Type B pancreatic cell (in vitro differentiated cells): ENCODE data around the gene GPBP1. TPM values are rescaled to one million over a fixed set of nuclear protein-coding genes. Genes with fewer than 3 reads are reported as not detected.
A peak's percentile ranks its signal among the peaks of the same experiment; 100 is the strongest.
"Not testable (repeated sequence)": the region's sequence is repeated elsewhere in the genome, so short reads cannot be mapped to it uniquely, and the experiment has no call there.

Experiments
- DNase-seq: peaks from one replicate; pipeline ENCODE4 v3.0.0; 2021; ENCODE audit warnings: mixed read lengths; ENCODE audit not compliant: unreplicated experiment; ENCODE audit errors: extremely low spot score
- H3K27ac Mint-ChIP-seq: 2 replicates; pipeline ENCODE4 v1.8.0; 2021; ENCODE audit warnings: mild to moderate bottlenecking, mixed read lengths
- H3K27me3 Mint-ChIP-seq: 2 replicates; pipeline ENCODE4 v1.8.0; 2021; ENCODE audit warnings: mixed read lengths
- H3K36me3 Mint-ChIP-seq: 2 replicates; pipeline ENCODE4 v1.8.0; 2021; ENCODE audit warnings: mixed read lengths
- H3K4me1 Mint-ChIP-seq: one replicate; pipeline ENCODE4 v1.8.0; 2021; ENCODE audit warnings: mixed read lengths; ENCODE audit not compliant: unreplicated experiment
- H3K4me3 Mint-ChIP-seq: 2 replicates; pipeline ENCODE4 v1.8.0; 2021; ENCODE audit warnings: mild to moderate bottlenecking, mixed read lengths
- H3K9me3 Mint-ChIP-seq: 2 replicates; pipeline ENCODE4 v1.8.0; 2021; ENCODE audit warnings: mixed read lengths
- total RNA-seq: library from RNA; stranded (reverse); gene quantifications from 2 replicates; pipeline ENCODE4 v1.2.1, GENCODE V29; 2021; ENCODE audit warnings: low replicate concordance
- TF ChIP-seq, protein P1 (sequence below): fragments of 200-600 bp; sonication (generic); conservative IDR thresholded peaks from 2 replicates; pipeline ENCODE4 v1.5.0; 2021; ENCODE audit warnings: antibody characterized with exemption, mild to moderate bottlenecking

The GPBP1 gene
- total RNA-seq, 1 donor from 2014 or later: 102 TPM

DNA sequence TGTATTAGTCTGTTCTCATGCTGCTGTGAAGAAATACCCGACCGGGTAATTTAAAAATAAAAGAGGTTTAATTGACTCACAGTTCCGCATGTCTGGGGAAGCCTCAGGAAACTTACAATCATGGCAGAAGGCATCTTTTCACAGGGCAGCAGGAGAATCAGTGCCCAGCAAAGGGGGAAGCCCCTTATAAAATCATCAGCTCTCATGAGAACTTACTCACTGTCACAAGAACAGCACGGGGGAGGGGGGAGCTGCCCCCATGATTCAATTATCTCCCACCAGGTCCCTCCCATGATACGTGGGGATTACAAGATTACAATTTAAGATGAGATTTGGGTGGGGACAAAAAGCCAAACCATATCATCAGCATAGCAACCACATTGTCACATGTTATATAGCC lies 102.5 kb downstream of the GPBP1 start:
- Mint-ChIP-seq H3K9me3 (no peaks in the 10 kb centered on the region), H3K27me3 (no peaks in the 10 kb centered on the region), H3K4me1 (no peaks in the 10 kb centered on the region), H3K27ac (no peak overlapping the region), H3K4me3 (no peak overlapping the region), H3K36me3 (no peaks in the 10 kb centered on the region)
- no peak for DNase-seq
- TF ChIP-seq, protein P1, sequence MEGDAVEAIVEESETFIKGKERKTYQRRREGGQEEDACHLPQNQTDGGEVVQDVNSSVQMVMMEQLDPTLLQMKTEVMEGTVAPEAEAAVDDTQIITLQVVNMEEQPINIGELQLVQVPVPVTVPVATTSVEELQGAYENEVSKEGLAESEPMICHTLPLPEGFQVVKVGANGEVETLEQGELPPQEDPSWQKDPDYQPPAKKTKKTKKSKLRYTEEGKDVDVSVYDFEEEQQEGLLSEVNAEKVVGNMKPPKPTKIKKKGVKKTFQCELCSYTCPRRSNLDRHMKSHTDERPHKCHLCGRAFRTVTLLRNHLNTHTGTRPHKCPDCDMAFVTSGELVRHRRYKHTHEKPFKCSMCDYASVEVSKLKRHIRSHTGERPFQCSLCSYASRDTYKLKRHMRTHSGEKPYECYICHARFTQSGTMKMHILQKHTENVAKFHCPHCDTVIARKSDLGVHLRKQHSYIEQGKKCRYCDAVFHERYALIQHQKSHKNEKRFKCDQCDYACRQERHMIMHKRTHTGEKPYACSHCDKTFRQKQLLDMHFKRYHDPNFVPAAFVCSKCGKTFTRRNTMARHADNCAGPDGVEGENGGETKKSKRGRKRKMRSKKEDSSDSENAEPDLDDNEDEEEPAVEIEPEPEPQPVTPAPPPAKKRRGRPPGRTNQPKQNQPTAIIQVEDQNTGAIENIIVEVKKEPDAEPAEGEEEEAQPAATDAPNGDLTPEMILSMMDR: no peak

DNA sequence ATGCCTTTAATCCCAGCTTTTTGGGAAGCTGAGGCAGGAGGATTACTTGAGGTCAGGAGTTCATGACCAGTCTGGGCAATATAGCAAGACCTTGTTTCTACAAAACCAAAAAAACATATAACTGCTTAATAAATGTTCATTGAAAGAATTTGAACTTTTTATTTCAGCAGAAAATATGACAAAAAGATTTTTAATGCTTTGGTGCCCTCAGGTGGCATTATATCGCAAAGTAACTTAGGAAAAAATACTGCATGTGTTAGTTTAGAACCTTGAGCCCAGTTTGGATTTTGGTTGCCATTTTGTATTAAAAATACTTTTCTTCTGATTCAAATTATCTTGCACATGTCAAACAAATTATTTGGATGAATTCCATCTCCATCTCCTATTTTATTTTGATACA lies 103.2 kb downstream of the GPBP1 start:
- TF ChIP-seq, protein P1: peak; percentile 63
- H3K36me3 Mint-ChIP-seq: no peaks in the 10 kb centered on the region
- H3K27me3 Mint-ChIP-seq: no peaks in the 10 kb centered on the region
- H3K4me1 Mint-ChIP-seq: no peaks in the 10 kb centered on the region
- H3K27ac Mint-ChIP-seq: no peak overlapping the region
- H3K9me3 Mint-ChIP-seq: no peaks in the 10 kb centered on the region
- no peak for DNase-seq
- no peak overlapping the region for H3K4me3 Mint-ChIP-seq

DNA sequence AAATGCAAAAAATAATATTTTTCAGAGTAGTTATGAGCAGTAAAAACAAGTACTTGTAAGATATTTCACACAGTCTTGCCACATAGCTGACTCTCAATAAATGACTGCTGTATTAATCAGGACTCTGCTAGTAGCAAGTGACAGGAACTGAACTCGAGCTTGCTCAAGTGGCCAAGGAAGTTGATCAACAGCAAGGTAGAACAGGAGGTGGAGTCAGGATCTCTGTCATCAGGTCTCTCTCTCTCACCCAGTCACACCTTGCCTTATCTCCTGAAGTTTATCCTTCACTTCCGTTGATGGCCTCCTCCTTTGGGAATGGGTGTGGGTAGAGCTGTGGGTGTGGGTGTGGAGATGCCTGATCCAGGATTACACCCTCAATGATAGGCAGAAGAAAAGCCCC lies 107.0 kb downstream of the GPBP1 start:
- DNase-seq: no peak
- Mint-ChIP-seq H3K27ac (no peak overlapping the region), H3K4me3 (no peak overlapping the region), H3K9me3 (no peaks in the 10 kb centered on the region), H3K27me3 (no peaks in the 10 kb centered on the region), H3K4me1 (no peaks in the 10 kb centered on the region), H3K36me3 (no peaks in the 10 kb centered on the region)
- TF ChIP-seq, protein P1: no peak

DNA sequence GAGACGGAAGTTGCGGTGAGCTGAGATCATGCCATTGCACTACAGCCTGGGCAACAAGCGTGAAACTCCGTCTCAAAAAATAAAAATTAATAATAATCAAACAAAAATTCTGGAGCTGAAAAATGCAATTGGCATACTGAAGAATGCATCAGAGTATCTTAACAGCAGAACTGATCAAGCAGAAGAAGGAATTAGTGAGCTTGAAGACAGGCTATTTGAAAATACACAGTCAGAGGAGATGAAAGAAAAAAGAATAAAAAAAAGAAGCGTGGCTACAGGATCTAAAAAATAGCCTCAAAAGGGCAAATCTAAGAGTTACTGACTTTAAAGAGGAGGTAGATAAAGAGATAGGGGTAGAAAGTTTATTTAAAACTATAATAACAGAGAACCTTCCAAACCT lies 111.2 kb downstream of the GPBP1 start:
- H3K36me3 Mint-ChIP-seq, H3K4me3 Mint-ChIP-seq, DNase-seq, H3K27ac Mint-ChIP-seq, H3K9me3 Mint-ChIP-seq, H3K27me3 Mint-ChIP-seq, H3K4me1 Mint-ChIP-seq: not testable (repeated sequence)

DNA sequence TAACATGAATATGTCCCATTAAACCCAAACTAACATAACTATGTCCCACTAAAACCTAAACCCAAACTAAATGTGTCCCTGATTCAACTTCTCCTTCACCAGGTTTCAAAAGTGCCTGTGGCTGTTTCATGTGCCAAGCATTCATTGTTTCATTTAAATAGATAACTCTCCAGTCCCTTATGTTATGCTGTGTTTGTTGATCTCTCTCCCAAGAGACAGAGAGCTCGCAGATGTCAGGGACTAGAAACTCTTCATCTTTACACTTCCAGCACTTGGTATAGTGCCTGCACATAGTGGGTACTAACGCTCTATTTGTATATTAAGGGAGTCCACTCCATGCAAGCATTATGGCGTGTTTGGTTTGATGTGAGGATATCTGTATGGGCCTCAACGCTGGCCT lies 118.0 kb downstream of the GPBP1 start:
- H3K36me3 Mint-ChIP-seq: no peaks in the 10 kb centered on the region
- no peaks in the 10 kb centered on the region for H3K4me1 Mint-ChIP-seq
- TF ChIP-seq, protein P1: no peak
- H3K27ac Mint-ChIP-seq: no peak overlapping the region
- H3K9me3 Mint-ChIP-seq: no peaks in the 10 kb centered on the region
- H3K27me3 Mint-ChIP-seq: no peaks in the 10 kb centered on the region
- H3K4me3 Mint-ChIP-seq: no peak overlapping the region
- DNase-seq: no peak

DNA sequence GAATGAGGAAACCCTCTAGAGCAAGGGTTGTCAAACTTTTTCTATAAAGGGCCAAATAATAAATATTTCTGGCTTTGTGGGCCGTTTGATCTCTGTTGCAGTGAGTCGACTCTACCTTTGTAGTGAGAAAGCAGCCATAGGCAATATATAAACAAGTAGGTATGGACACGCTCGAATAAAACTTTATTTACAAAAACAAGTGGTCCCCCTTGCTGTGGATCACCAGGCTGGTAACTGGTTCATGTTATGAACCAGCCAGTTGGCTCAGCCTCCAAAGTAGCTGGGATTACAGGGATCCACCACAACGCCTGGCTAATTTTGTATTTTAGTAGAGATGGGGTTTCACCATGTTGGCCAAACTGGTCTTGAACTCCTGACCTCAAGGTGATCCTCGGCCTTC lies 118.5 kb downstream of the GPBP1 start:
- Mint-ChIP-seq H3K9me3 (no peaks in the 10 kb centered on the region), H3K4me3 (no peak overlapping the region), H3K4me1 (no peaks in the 10 kb centered on the region), H3K36me3 (no peaks in the 10 kb centered on the region), H3K27ac (no peak overlapping the region), H3K27me3 (no peaks in the 10 kb centered on the region)
- no peak for DNase-seq
- TF ChIP-seq, protein P1: no peak
